HFFc6 (cell line): ENCODE data around the gene PPIL4. TPM values are rescaled to one million over a fixed set of nuclear protein-coding genes. Genes with fewer than 3 reads are reported as not detected.
A peak's percentile ranks its signal among the peaks of the same experiment; 100 is the strongest.

Experiments used
- DNase-seq: peaks from one replicate; pipeline ENCODE4 v3.0.0-alpha.2; 2018
- H3K27ac Mint-ChIP-seq: 2 replicates; pipeline ENCODE4 v1.8.0; 2020; ENCODE audit warnings: mild to moderate bottlenecking, mixed read lengths
- H3K27me3 Mint-ChIP-seq: 2 replicates; pipeline ENCODE4 v1.8.0; 2021; ENCODE audit warnings: mild to moderate bottlenecking, moderate library complexity, mixed read lengths; ENCODE audit not compliant: insufficient read depth
- H3K36me3 Mint-ChIP-seq: 2 replicates; pipeline ENCODE4 v1.8.0; 2021; ENCODE audit warnings: low read depth, mixed read lengths
- H3K4me1 Mint-ChIP-seq: 2 replicates; pipeline ENCODE4 v1.8.0; 2020; ENCODE audit warnings: low read depth, mixed read lengths
- H3K4me3 Mint-ChIP-seq: 2 replicates; pipeline ENCODE4 v1.8.0; 2020; ENCODE audit warnings: mild to moderate bottlenecking, moderate library complexity, mixed read lengths
- H3K9me3 Mint-ChIP-seq: 2 replicates; pipeline ENCODE4 v1.8.0; 2020; ENCODE audit warnings: mild to moderate bottlenecking, mixed read lengths
- CTCF ChIP-seq: fragments of 200-600 bp; sonication (generic); IDR thresholded peaks from 2 replicates; pipeline ENCODE4 v1.5.0; 2021; ENCODE audit warnings: antibody characterized with exemption, mild to moderate bottlenecking
- total RNA-seq, 6 experiments: library from RNA; stranded (reverse); fragmentation: NEBNext Ultra II Directional; extraction: Animal tissue kit (Norgen Biotek cat#: 25700); gene quantifications; 2 replicates in 1 of 6; 3 replicates in 5 of 6; pipeline ENCODE4 v1.2.3, GENCODE V29; 2021

The PPIL4 gene
- total RNA-seq, 6 experiments from 2014 or later, result 31.9 to 35.1 (median 34.6) TPM

GRCh38 chr6:149580880-149581279 is 35.0 kb upstream of the PPIL4 start:
- DNase-seq, result no peak
- no peak overlapping the region for H3K27ac Mint-ChIP-seq
- no peak overlapping the region for H3K4me3 Mint-ChIP-seq
- no peaks in the 10 kb centered on the region for H3K4me1 Mint-ChIP-seq
- H3K9me3 Mint-ChIP-seq, result no peaks in the 10 kb centered on the region
- no peaks in the 10 kb centered on the region; the same call in 1 of the 2 replicates for H3K27me3 Mint-ChIP-seq
- H3K36me3 Mint-ChIP-seq, result peaks cover 7% of the 10 kb centered on the region; the same call in 1 of the 2 replicates
- TF ChIP-seq CTCF, result no peak

GRCh38 chr6:149567945-149568585 is 22.2 kb upstream of the PPIL4 start:
- TF ChIP-seq CTCF, result no peak
- Mint-ChIP-seq H3K27ac (no peak overlapping the region), H3K4me1 (peaks cover 34% of the 10 kb centered on the region), H3K27me3 (no peaks in the 10 kb centered on the region), H3K4me3 (peak overlapping the region; percentile 57; the same call in 1 of the 2 replicates), H3K36me3 (no peaks in the 10 kb centered on the region), H3K9me3 (no peaks in the 10 kb centered on the region)
- DNase-seq, result no peak

- H3K9me3 Mint-ChIP-seq, result no peaks in the 10 kb centered on the region
- H3K36me3 Mint-ChIP-seq, result no peaks in the 10 kb centered on the region
- DNase-seq, result no peak
- peak overlapping the region; percentile 91 for H3K4me3 Mint-ChIP-seq
- no peak for TF ChIP-seq CTCF
- peaks cover 34% of the 10 kb centered on the region for H3K4me1 Mint-ChIP-seq
- H3K27me3 Mint-ChIP-seq, result no peaks in the 10 kb centered on the region
- H3K27ac Mint-ChIP-seq, result peak overlapping the region; percentile 84
These were observed 21.3 kb upstream of the PPIL4 start for GRCh38 chr6:149567194-149567586.

GRCh38 chr6:149566410-149567193 is 20.8 kb upstream of the PPIL4 start:
- peaks cover 34% of the 10 kb centered on the region for H3K4me1 Mint-ChIP-seq
- peak; percentile 16 for DNase-seq
- peak overlapping the region; percentile 84 for H3K27ac Mint-ChIP-seq

More at GRCh38 chr6:149566410-149567193, 20.8 kb upstream of the PPIL4 start:
- H3K4me3 Mint-ChIP-seq, result peak overlapping the region; percentile 91
- H3K27me3 Mint-ChIP-seq, result no peaks in the 10 kb centered on the region
- TF ChIP-seq CTCF, result no peak
- H3K9me3 Mint-ChIP-seq, result no peaks in the 10 kb centered on the region
- H3K36me3 Mint-ChIP-seq, result no peaks in the 10 kb centered on the region
